ENCODE measurements around the gene PPP2R3C. TPM values are rescaled to one million over a fixed set of nuclear protein-coding genes. Genes with fewer than 3 reads are reported as not detected.
"Not testable (repeated sequence)": the region's sequence is repeated elsewhere in the genome, so short reads cannot be mapped to it uniquely, and the experiment has no call there.

Gene PPP2R3C
- total and polyA plus RNA-seq, 2 of the 4 experiments (the other 2 are of a cell fraction), result 15.9 to 17.0 TPM

- intact Hi-C loops (cut with micrococcal nuclease); POLR2A ChIA-PET (ENCODE audit: unreplicated experiment); H3K18ac ChIP-seq (ENCODE audit: low read depth, low read length); H3K4me1 ChIP-seq (ENCODE audit: control insufficient read depth, insufficient read depth, low read length); H3K9me3 ChIP-seq (ENCODE audit: control insufficient read depth, insufficient read depth, low read length); H2BK5ac ChIP-seq (ENCODE audit: low read depth, low read length, poor library complexity, severe bottlenecking); H4K8ac ChIP-seq (ENCODE audit: low read depth in 2 of 2, low read length in 2 of 2); ATAC-seq (ENCODE audit: low read depth); H3K79me1 ChIP-seq (ENCODE audit: low read depth in 1 of 2, low read length in 2 of 2); H3K23ac ChIP-seq (ENCODE audit: low read depth, low read length); H4K20me1 ChIP-seq (ENCODE audit: insufficient read depth, low read length); H3K27ac ChIP-seq (ENCODE audit: insufficient read depth, low read length); H4K91ac ChIP-seq (ENCODE audit: insufficient read depth, low read depth, low read length); in situ Hi-C loops (cut with MboI; ENCODE audit: low sequenced_read_pairs); H3K36me3 ChIP-seq (ENCODE audit: control insufficient read depth, insufficient read depth, low read length); DNase-seq; H2AFZ ChIP-seq (replicated peaks; ENCODE audit: low read length, poor library complexity); H4K5ac ChIP-seq (ENCODE audit: low read depth, low read length); H3K4ac ChIP-seq (ENCODE audit: low read depth, low read length); H3K56ac ChIP-seq (ENCODE audit: extremely low read depth, insufficient read depth, low read length); H3K9ac ChIP-seq (ENCODE audit: low read depth, low read length); BruUV-seq (replicated peaks); H3K4me3 ChIP-seq (ENCODE audit: insufficient read depth, low read depth, low read length); H3K14ac ChIP-seq (replicated peaks; ENCODE audit: low read depth, low read length); H3K27me3 ChIP-seq (ENCODE audit: control insufficient read depth, insufficient read depth, low read length); H2BK20ac ChIP-seq (ENCODE audit: low read depth, low read length); H3K4me2 ChIP-seq (ENCODE audit: low read depth, low read length); H2AK5ac ChIP-seq (ENCODE audit: low read depth, low read length); H2BK120ac ChIP-seq (ENCODE audit: low read depth, low read length); CTCF ChIA-PET; dilution Hi-C loops (cut with HindIII; ENCODE audit: low sequenced_read_pairs, unreplicated experiment); H2BK15ac ChIP-seq (ENCODE audit: low read depth, low read length); H2AK9ac ChIP-seq (replicated peaks; ENCODE audit: low read depth, low read length, poor library complexity); H3K9me1 ChIP-seq (ENCODE audit: insufficient read depth, low read length): not testable (repeated sequence)
- no CpG with 5 or more reads among the region's 17 CpGs for WGBS, 2 experiments (ENCODE audit: extremely low coverage in 2 of 2, insufficient read length in 1 of 2)
Measured at GRCh38 chr14:35038312-35038711, 83.5 kb downstream of the PPP2R3C start.

Other genes with a start within 250 kb of the PPP2R3C start
- gene BAZ1A, start 246.6 kb downstream of the PPP2R3C start, total RNA-seq (2012; rRNA removed), result 23.8 and 43.6 TPM in 2 replicates
- 15.3 and 17.1 TPM in 2 replicates for gene BAZ1A, start 246.6 kb downstream of the PPP2R3C start, polyA plus RNA-seq (2012; rRNA removed)
- gene SRP54, start 139.0 kb downstream of the PPP2R3C start, total RNA-seq (2012; rRNA removed), result 63.3 and 109 TPM in 2 replicates
- 39.6 and 56.2 TPM in 2 replicates for gene SRP54, start 139.0 kb downstream of the PPP2R3C start, polyA plus RNA-seq (2012; rRNA removed)
- gene FAM177A1, start 75.7 kb downstream of the PPP2R3C start, total RNA-seq (2012; rRNA removed), result 18.5 and 35.8 TPM in 2 replicates
- gene FAM177A1, start 75.7 kb downstream of the PPP2R3C start, polyA plus RNA-seq (2012; rRNA removed), result 29.4 and 33.4 TPM in 2 replicates
- gene PRORP, start 562 bp upstream of the PPP2R3C start, total RNA-seq (2012; rRNA removed), result 41.1 and 50.5 TPM in 2 replicates
- 18.0 and 19.2 TPM in 2 replicates for gene PRORP, start 562 bp upstream of the PPP2R3C start, polyA plus RNA-seq (2012; rRNA removed)
- gene PSMA6, start 170.4 kb upstream of the PPP2R3C start, total RNA-seq (2012; rRNA removed), result 435 and 530 TPM in 2 replicates
- gene PSMA6, start 170.4 kb upstream of the PPP2R3C start, polyA plus RNA-seq (2012; rRNA removed), result 171 and 184 TPM in 2 replicates